WTC11 (cell line): ENCODE results near the gene MGAT4D. TPM values are rescaled to one million over a fixed set of nuclear protein-coding genes. Genes with fewer than 3 reads are reported as not detected.

ENCODE experiments used
- ATAC-seq: fragments of 200-7000 bp; cut with Tn5 transposase; 2 replicates; pipeline ENCODE4 v1.10.0; 2021; ENCODE audit warnings: mild to moderate bottlenecking, moderate library complexity
- Bru-seq: library from RNA; stranded (reverse); fragments of 400-500 nt; gene quantifications from one replicate; lab custom pipeline; 2021; lab: Mats Ljungman, UMichigan
- CTCF ChIA-PET: fragments of 300-600 bp; sonication (Branson Sonifier 250); formaldehyde crosslinking; loops from one replicate; lab custom pipeline; 2021; ENCODE audit warnings: antibody characterized with exemption; lab: Charles Lee
- POLR2A ChIA-PET: fragments of 350-600 bp; sonication (Branson Sonifier 250); formaldehyde crosslinking; loops from one replicate; lab custom pipeline; 2021; ENCODE audit warnings: antibody characterized with exemption; lab: Charles Lee
- DNase-seq: peaks from one replicate; pipeline ENCODE4 v3.0.0; 2021; ENCODE audit warnings: low spot score
- H3K27ac Mint-ChIP-seq: 2 replicates; pipeline ENCODE4 v1.8.0; 2021; ENCODE audit warnings: mixed read lengths
- H3K27me3 Mint-ChIP-seq: 2 replicates; pipeline ENCODE4 v1.8.0; 2021; ENCODE audit warnings: low read depth, mild to moderate bottlenecking, moderate library complexity, mixed read lengths
- H3K36me3 Mint-ChIP-seq: 2 replicates; pipeline ENCODE4 v1.8.0; 2021; ENCODE audit warnings: mixed read lengths
- H3K4me1 Mint-ChIP-seq: 2 replicates; pipeline ENCODE4 v1.8.0; 2022; ENCODE audit warnings: mixed read lengths
- H3K4me3 Mint-ChIP-seq: 2 replicates; pipeline ENCODE4 v1.8.0; 2021; ENCODE audit warnings: mild to moderate bottlenecking, moderate library complexity, mixed read lengths
- H3K9me3 Mint-ChIP-seq: 2 replicates; pipeline ENCODE4 v1.8.0; 2021; ENCODE audit warnings: mixed read lengths
- CREM ChIP-seq: sonication (generic); formaldehyde crosslinking; IDR thresholded peaks from 2 replicates; pipeline ENCODE4 v1.8.1; 2022; ENCODE audit warnings: mild to moderate bottlenecking, missing genetic modification reagents, moderate library complexity
- EMX1 ChIP-seq: fragments of 250-450 bp; sonication (Bioruptor Pico); IDR thresholded peaks from 2 replicates; pipeline ENCODE4 v1.8.0; 2021; ENCODE audit warnings: mild to moderate bottlenecking
- FOXP1 ChIP-seq: sonication (generic); formaldehyde crosslinking; IDR thresholded peaks from 2 replicates; pipeline ENCODE4 v1.8.0; 2022; ENCODE audit warnings: missing genetic modification reagents, mild to moderate bottlenecking, moderate library complexity, borderline replicate concordance
- GABPB1 ChIP-seq: sonication (generic); formaldehyde crosslinking; IDR thresholded peaks from 2 replicates; pipeline ENCODE4 v1.8.1; 2023; ENCODE audit warnings: mild to moderate bottlenecking, missing genetic modification reagents
- JUN ChIP-seq: sonication (generic); formaldehyde crosslinking; IDR thresholded peaks from 2 replicates; pipeline ENCODE4 v1.8.0; 2023; ENCODE audit warnings: mild to moderate bottlenecking, missing genetic modification reagents
- PRRX2 ChIP-seq: fragments of 250-450 bp; sonication (Bioruptor Pico); IDR thresholded peaks from 2 replicates; pipeline ENCODE4 v1.8.0; 2021; ENCODE audit warnings: mild to moderate bottlenecking
- RORB ChIP-seq: fragments of 250-450 bp; sonication (Bioruptor Pico); IDR thresholded peaks from 2 replicates; pipeline ENCODE4 v1.9.0; 2021; ENCODE audit warnings: mild to moderate bottlenecking
- SOX15 ChIP-seq: fragments of 250-450 bp; sonication (Bioruptor Pico); IDR thresholded peaks from 2 replicates; pipeline ENCODE4 v1.9.0; 2021; ENCODE audit warnings: mild to moderate bottlenecking
- SP1 ChIP-seq: sonication (generic); formaldehyde crosslinking; conservative IDR thresholded peaks from 2 replicates; pipeline ENCODE4 v1.8.1; 2022; ENCODE audit warnings: missing genetic modification reagents
- TEAD1 ChIP-seq: sonication (generic); formaldehyde crosslinking; IDR thresholded peaks from 2 replicates; pipeline ENCODE4 v1.8.0; 2022; ENCODE audit warnings: mild to moderate bottlenecking, missing genetic modification reagents
- ZBTB21 ChIP-seq: sonication (generic); formaldehyde crosslinking; IDR thresholded peaks from 2 replicates; pipeline ENCODE4 v1.8.1; 2023; ENCODE audit warnings: mild to moderate bottlenecking, missing genetic modification reagents, borderline replicate concordance
- ZNF423 ChIP-seq: fragments of 250-450 bp; sonication (Bioruptor Pico); IDR thresholded peaks from 2 replicates; pipeline ENCODE4 v2.1.2; 2022; ENCODE audit warnings: mild to moderate bottlenecking, moderate library complexity
- long read RNA-seq, 3 experiments: library from RNA in 1 of 3; library from capped mRNA in 1 of 3; library from polyadenylated mRNA in 1 of 3; unstranded in 2 of 3; stranded (forward) in 1 of 3; transcript quantifications; one replicate each; pipeline ENCODE4 v2.0.0, GENCODE V29; 2021
- total RNA-seq: library from RNA; stranded (reverse); gene quantifications from 3 replicates; pipeline ENCODE4 v1.2.3, GENCODE V29; 2021
- TF ChIP-seq, protein P1 (sequence below): fragments of 250-450 bp; sonication (Bioruptor Pico); conservative IDR thresholded peaks from 2 replicates; pipeline ENCODE4 v1.9.0; 2021; ENCODE audit warnings: mild to moderate bottlenecking
- TF ChIP-seq, protein P2 (sequence below): fragments of 250-450 bp; sonication (Bioruptor Pico); IDR thresholded peaks from 2 replicates; pipeline ENCODE4 v1.8.0; 2021; ENCODE audit warnings: mild to moderate bottlenecking
- TF ChIP-seq, protein P3 (sequence below): sonication (generic); formaldehyde crosslinking; IDR thresholded peaks from 2 replicates; pipeline ENCODE4 v1.8.1; 2023; ENCODE audit warnings: mild to moderate bottlenecking, missing genetic modification reagents, moderate library complexity
- TF ChIP-seq, protein P4 (sequence below): sonication (generic); formaldehyde crosslinking; IDR thresholded peaks from 2 replicates; pipeline ENCODE4 v1.8.0; 2023; ENCODE audit warnings: missing genetic modification reagents, mild to moderate bottlenecking, borderline replicate concordance
- TF ChIP-seq, protein P5 (sequence below): sonication (generic); formaldehyde crosslinking; IDR thresholded peaks from 2 replicates; pipeline ENCODE4 v1.8.1; 2022; ENCODE audit warnings: low read depth, mild to moderate bottlenecking, moderate library complexity, missing genetic modification reagents, borderline replicate concordance
- TF ChIP-seq, protein P6 (sequence below): fragments of 250-450 bp; sonication (Bioruptor Pico); IDR thresholded peaks from 2 replicates; pipeline ENCODE4 v1.9.0; 2021; ENCODE audit warnings: mild to moderate bottlenecking
- TF ChIP-seq, protein P7 (sequence below): sonication (generic); formaldehyde crosslinking; IDR thresholded peaks from 2 replicates; pipeline ENCODE4 v1.8.1; 2023; ENCODE audit warnings: mild to moderate bottlenecking, moderate library complexity, missing genetic modification reagents
- TF ChIP-seq, protein P8 (sequence below): sonication (generic); formaldehyde crosslinking; IDR thresholded peaks from 2 replicates; pipeline ENCODE4 v1.8.1; 2022; ENCODE audit warnings: low read depth, missing genetic modification reagents, borderline replicate concordance

MGAT4D gene
- total RNA-seq (not detected in 3 replicates), Bru-seq, nascent RNA (percentile 1 among the genes with signal in this experiment)
- long read RNA-seq, experiment 1 = 0 reads
- long read RNA-seq, experiment 2 = 0 reads
- long read RNA-seq, experiment 3 = 0 reads

DNA sequence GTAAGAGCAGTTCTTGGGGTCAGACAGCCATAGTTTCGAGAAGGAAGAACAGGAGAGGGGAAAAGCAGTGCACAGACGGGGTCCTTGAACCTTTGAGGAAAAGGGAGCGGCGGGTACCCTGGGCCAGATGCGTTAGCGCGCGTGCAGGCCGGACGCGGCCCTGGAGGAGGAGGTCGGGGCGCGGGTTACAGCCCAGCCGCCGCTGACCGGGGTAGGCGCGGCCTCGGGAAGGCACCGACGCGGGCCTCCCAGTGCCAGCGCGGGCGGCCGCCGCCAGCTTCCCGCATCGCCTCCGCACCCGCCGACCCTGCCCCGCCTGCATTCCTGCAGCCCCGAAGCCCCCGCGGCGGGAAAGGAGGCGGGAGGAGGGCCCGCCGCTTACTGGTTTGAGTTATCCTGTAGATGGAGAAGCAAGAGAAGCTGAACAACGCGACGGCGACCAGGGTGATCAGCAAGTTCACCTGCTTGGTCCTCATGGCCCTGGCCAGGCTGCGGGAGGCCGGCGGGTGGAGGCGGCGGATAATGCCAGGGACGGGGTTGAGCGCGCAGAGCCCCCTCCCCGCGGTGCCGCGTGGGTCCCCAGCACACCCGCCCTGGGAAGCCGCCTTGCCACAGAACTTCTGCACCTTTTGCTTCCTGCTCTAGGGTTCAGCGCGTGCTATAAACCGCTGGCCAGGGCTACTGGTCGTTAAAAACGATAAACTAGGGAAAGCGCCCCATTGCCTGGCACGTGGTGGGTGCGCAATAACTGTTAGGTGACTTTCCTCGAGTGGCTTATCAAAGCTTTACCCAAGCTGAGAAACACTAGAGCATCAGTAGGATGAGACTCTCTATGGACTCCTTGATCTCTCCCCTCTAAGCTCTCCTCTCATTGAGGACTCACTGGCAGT lies at the start of gene MGAT4D:
Gene MGAT4D, minus strand, starts transcription at position 547 of the 890 bp plus-strand sequence. Its CDS starts 71 bp downstream, at position 476.
- ChIA-PET CTCF (interaction anchor here (0.5 to 2.5 kb wide), 3 partner anchors 26 to 168 kb away, joined by 3 to 8 read pairs (median 6); partner anchors contain the start of gene ELMOD2), POLR2A (interaction anchor here (2.0 kb wide), 1 partner anchor 125 kb away, joined by 7 read pairs; the partner anchor contains the start of gene SCOC)
- peak; percentile 96 for ATAC-seq
- H3K4me1 Mint-ChIP-seq = 0 out of 2 replicates have a peak, but pooled peaks cover 3% of the 10 kb centered on the region
- H3K4me3 Mint-ChIP-seq = peak within 1 kb of the TSS; percentile 79
- no peaks in the 10 kb centered on the region for H3K9me3 Mint-ChIP-seq
- peaks cover 61% of the 10 kb centered on the region for H3K27me3 Mint-ChIP-seq
- H3K27ac Mint-ChIP-seq = no peak within 1 kb of the TSS
- H3K36me3 Mint-ChIP-seq = no peaks in the 10 kb centered on the region
- DNase-seq = peak; percentile 63
- TF ChIP-seq SP1 (CRISPR knock-in tag) (peak; percentile 33; the same call in 1 of the 2 replicates), GABPB1 (CRISPR knock-in tag) (no peak), ZBTB21 (CRISPR knock-in tag) (no peak), RORB (no peak), TEAD1 (CRISPR knock-in tag) (peak; percentile 37; the same call in 1 of the 2 replicates), CREM (CRISPR knock-in tag) (no peak), SOX15 (no peak), ZNF423 (CRISPR knock-in tag) (no peak), PRRX2 (CRISPR knock-in tag) (no peak), EMX1 (CRISPR knock-in tag) (no peak), FOXP1 (CRISPR knock-in tag) (peak; percentile 70; the same call in 1 of the 2 replicates), JUN (no peak)
- TF ChIP-seq, protein P1, sequence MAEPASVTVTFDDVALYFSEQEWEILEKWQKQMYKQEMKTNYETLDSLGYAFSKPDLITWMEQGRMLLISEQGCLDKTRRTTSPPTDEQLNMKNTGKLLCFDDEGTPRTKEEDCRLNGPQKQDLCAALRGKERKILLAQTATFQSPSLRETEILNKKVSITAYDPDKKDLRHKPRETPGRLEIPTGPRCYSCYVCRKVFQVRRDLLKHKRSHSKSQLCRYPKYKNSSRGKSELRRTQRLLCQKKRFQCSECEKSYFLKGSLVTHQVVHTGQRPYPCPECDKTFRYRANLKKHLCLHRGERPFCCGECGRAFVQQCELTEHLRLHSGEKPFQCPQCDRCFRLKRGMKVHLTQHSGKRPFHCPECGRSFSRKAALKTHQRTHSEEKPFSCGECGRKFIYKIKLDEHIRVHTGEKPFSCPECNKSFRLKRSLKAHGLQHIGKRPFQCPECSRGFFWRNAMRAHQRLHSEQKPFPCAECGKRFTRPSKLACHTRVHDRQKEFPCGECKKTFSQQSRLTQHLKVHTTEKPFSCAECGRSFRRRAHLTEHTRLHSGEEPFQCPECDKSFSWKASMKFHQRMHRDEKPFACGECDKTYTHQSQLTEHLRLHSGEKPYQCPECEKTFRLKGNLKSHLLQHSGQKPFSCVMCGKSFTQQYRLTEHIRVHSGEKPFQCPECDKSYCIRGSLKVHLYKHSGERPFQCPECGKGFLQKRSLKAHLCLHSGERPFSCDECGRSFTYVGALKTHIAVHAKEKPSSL (CRISPR knock-in tag) = no peak
- TF ChIP-seq, protein P2, sequence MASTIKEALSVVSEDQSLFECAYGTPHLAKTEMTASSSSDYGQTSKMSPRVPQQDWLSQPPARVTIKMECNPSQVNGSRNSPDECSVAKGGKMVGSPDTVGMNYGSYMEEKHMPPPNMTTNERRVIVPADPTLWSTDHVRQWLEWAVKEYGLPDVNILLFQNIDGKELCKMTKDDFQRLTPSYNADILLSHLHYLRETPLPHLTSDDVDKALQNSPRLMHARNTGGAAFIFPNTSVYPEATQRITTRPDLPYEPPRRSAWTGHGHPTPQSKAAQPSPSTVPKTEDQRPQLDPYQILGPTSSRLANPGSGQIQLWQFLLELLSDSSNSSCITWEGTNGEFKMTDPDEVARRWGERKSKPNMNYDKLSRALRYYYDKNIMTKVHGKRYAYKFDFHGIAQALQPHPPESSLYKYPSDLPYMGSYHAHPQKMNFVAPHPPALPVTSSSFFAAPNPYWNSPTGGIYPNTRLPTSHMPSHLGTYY (CRISPR knock-in tag) = no peak
- TF ChIP-seq, protein P3, sequence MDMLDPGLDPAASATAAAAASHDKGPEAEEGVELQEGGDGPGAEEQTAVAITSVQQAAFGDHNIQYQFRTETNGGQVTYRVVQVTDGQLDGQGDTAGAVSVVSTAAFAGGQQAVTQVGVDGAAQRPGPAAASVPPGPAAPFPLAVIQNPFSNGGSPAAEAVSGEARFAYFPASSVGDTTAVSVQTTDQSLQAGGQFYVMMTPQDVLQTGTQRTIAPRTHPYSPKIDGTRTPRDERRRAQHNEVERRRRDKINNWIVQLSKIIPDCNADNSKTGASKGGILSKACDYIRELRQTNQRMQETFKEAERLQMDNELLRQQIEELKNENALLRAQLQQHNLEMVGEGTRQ (CRISPR knock-in tag) = no peak
- TF ChIP-seq, protein P4, sequence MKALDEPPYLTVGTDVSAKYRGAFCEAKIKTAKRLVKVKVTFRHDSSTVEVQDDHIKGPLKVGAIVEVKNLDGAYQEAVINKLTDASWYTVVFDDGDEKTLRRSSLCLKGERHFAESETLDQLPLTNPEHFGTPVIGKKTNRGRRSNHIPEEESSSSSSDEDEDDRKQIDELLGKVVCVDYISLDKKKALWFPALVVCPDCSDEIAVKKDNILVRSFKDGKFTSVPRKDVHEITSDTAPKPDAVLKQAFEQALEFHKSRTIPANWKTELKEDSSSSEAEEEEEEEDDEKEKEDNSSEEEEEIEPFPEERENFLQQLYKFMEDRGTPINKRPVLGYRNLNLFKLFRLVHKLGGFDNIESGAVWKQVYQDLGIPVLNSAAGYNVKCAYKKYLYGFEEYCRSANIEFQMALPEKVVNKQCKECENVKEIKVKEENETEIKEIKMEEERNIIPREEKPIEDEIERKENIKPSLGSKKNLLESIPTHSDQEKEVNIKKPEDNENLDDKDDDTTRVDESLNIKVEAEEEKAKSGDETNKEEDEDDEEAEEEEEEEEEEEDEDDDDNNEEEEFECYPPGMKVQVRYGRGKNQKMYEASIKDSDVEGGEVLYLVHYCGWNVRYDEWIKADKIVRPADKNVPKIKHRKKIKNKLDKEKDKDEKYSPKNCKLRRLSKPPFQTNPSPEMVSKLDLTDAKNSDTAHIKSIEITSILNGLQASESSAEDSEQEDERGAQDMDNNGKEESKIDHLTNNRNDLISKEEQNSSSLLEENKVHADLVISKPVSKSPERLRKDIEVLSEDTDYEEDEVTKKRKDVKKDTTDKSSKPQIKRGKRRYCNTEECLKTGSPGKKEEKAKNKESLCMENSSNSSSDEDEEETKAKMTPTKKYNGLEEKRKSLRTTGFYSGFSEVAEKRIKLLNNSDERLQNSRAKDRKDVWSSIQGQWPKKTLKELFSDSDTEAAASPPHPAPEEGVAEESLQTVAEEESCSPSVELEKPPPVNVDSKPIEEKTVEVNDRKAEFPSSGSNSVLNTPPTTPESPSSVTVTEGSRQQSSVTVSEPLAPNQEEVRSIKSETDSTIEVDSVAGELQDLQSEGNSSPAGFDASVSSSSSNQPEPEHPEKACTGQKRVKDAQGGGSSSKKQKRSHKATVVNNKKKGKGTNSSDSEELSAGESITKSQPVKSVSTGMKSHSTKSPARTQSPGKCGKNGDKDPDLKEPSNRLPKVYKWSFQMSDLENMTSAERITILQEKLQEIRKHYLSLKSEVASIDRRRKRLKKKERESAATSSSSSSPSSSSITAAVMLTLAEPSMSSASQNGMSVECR (CRISPR knock-in tag) = 0 out of 2 replicates have a peak, but pooled peaks have one; percentile 41
- TF ChIP-seq, protein P5, sequence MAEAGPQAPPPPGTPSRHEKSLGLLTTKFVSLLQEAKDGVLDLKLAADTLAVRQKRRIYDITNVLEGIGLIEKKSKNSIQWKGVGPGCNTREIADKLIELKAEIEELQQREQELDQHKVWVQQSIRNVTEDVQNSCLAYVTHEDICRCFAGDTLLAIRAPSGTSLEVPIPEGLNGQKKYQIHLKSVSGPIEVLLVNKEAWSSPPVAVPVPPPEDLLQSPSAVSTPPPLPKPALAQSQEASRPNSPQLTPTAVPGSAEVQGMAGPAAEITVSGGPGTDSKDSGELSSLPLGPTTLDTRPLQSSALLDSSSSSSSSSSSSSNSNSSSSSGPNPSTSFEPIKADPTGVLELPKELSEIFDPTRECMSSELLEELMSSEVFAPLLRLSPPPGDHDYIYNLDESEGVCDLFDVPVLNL (CRISPR knock-in tag) = no peak
- TF ChIP-seq, protein P6, sequence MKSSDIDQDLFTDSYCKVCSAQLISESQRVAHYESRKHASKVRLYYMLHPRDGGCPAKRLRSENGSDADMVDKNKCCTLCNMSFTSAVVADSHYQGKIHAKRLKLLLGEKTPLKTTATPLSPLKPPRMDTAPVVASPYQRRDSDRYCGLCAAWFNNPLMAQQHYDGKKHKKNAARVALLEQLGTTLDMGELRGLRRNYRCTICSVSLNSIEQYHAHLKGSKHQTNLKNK (CRISPR knock-in tag) = no peak
- TF ChIP-seq, protein P7, sequence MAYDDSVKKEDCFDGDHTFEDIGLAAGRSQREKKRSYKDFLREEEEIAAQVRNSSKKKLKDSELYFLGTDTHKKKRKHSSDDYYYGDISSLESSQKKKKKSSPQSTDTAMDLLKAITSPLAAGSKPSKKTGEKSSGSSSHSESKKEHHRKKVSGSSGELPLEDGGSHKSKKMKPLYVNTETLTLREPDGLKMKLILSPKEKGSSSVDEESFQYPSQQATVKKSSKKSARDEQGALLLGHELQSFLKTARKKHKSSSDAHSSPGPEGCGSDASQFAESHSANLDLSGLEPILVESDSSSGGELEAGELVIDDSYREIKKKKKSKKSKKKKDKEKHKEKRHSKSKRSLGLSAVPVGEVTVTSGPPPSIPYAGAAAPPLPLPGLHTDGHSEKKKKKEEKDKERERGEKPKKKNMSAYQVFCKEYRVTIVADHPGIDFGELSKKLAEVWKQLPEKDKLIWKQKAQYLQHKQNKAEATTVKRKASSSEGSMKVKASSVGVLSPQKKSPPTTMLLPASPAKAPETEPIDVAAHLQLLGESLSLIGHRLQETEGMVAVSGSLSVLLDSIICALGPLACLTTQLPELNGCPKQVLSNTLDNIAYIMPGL (CRISPR knock-in tag) = 0 out of 2 replicates have a peak, but pooled peaks have one; percentile 49
- TF ChIP-seq, protein P8, sequence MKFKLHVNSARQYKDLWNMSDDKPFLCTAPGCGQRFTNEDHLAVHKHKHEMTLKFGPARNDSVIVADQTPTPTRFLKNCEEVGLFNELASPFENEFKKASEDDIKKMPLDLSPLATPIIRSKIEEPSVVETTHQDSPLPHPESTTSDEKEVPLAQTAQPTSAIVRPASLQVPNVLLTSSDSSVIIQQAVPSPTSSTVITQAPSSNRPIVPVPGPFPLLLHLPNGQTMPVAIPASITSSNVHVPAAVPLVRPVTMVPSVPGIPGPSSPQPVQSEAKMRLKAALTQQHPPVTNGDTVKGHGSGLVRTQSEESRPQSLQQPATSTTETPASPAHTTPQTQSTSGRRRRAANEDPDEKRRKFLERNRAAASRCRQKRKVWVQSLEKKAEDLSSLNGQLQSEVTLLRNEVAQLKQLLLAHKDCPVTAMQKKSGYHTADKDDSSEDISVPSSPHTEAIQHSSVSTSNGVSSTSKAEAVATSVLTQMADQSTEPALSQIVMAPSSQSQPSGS (CRISPR knock-in tag) = no peak
